Measurements from ENCODE around the gene PRCD.

DNA sequence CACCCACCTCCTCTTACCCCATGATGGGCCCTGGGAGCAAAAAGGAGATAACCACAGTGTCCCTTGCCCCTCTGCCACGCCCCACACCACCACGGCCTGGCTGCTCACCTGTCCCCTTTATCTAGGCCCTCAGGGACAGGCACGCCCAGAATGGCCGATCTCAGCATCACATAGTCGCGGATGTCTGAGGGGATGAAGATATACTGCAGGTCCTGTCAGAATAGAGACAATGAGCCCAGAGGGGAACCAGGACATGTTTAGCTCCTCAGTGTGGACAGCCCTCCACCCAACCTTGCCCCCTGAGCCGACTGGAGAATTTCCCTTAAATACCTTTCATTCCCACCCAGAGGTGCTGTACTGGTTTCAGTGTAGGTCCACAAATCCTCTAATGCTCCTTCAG, 30.6 kb downstream of the PRCD start:
- TF ChIP-seq, protein P1, sequence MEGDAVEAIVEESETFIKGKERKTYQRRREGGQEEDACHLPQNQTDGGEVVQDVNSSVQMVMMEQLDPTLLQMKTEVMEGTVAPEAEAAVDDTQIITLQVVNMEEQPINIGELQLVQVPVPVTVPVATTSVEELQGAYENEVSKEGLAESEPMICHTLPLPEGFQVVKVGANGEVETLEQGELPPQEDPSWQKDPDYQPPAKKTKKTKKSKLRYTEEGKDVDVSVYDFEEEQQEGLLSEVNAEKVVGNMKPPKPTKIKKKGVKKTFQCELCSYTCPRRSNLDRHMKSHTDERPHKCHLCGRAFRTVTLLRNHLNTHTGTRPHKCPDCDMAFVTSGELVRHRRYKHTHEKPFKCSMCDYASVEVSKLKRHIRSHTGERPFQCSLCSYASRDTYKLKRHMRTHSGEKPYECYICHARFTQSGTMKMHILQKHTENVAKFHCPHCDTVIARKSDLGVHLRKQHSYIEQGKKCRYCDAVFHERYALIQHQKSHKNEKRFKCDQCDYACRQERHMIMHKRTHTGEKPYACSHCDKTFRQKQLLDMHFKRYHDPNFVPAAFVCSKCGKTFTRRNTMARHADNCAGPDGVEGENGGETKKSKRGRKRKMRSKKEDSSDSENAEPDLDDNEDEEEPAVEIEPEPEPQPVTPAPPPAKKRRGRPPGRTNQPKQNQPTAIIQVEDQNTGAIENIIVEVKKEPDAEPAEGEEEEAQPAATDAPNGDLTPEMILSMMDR (IDR thresholded peaks at IDR 0.05), result no peak
- TF ChIP-seq EZH2 (IDR thresholded peaks at IDR 0.05; ENCODE audit: borderline replicate concordance, insufficient read depth, low read depth, low read length, poor library complexity, severe bottlenecking), result no peak
